WTC11 (cell line): ENCODE results near the gene DCHS2.

Experiments
- AFF4 ChIP-seq: sonication (generic); formaldehyde crosslinking; IDR thresholded peaks from 2 replicates; pipeline ENCODE4 v1.8.1; 2023; ENCODE audit warnings: mild to moderate bottlenecking, missing genetic modification reagents, borderline replicate concordance
- CREB1 ChIP-seq: sonication (generic); formaldehyde crosslinking; IDR thresholded peaks from 2 replicates; pipeline ENCODE4 v1.8.0; 2023; ENCODE audit warnings: mild to moderate bottlenecking, missing genetic modification reagents
- JUN ChIP-seq: sonication (generic); formaldehyde crosslinking; IDR thresholded peaks from 2 replicates; pipeline ENCODE4 v1.8.0; 2023; ENCODE audit warnings: mild to moderate bottlenecking, missing genetic modification reagents

GRCh38 chr4:154313004-154313585 is 178.5 kb downstream of the DCHS2 start:
- TF ChIP-seq JUN (CRISPR knock-in tag), result no peak
- TF ChIP-seq CREB1 (CRISPR knock-in tag), result no peak
- no peak for TF ChIP-seq AFF4 (CRISPR knock-in tag)
